GM13977 (cell line): ENCODE data around the gene MGA.

Source experiments
- DNase-seq: peaks from one replicate; pipeline ENCODE4 v3.0.0; 2012; ENCODE audit warnings: low spot score
- in situ Hi-C: fragments of 300-500 bp; cut with MboI; formaldehyde crosslinking; loops from one replicate; pipeline ENCODE4 v1.12.0; 2022; ENCODE audit warnings: low sequenced_read_pairs, low pct_unique_long_range_greater_than_20kb, mixed read lengths, inconsistent platforms; ENCODE audit not compliant: unreplicated experiment
- TF ChIP-seq, protein P1 (sequence below): IDR thresholded peaks from 2 replicates; pipeline ENCODE4 v1.5.1; 2012; ENCODE audit warnings: mild to moderate bottlenecking, control low read depth; ENCODE audit not compliant: insufficient read depth; ENCODE audit errors: extremely low read depth, missing control alignments

The MGA gene

DNA sequence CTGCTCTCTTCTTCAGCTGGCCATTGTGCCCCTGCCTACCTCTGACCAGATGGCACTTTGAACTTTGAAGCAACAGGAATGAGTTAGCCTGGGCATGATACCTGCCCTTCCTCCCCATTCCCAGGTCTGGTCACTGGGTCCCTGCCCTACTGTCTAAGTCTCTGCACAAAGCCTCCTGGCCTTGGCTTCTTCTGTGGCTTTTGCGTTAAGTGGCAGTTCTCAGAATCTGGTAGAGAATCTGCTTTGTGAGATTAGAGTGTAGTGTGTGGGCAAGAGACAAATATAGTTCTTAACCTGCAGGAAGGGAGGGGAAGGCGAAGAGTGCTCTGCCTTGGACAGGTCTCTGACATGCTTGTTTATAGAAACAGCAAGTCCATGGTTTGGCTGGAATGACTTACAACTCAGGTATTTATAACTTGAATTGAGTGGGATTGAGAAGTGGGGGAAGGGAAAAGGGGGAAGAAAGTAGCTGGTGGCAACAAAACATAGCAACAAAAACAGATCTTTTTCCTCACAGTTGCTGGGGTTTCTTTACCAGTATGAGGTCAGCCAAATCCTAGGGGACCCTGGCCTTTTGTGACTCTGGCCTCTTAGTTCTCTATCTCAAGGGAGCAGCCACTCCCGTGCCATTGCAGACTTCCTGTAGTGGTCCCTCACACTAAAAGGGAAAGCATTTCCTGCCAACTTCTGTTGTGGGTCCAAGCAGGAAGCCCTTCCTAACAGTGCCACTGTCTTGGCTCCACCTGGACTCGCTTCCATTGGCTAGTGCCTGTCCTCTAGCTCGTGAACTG lies 130.7 kb downstream of the MGA start:
- in situ Hi-C loops = no loop called here
- DNase-seq = no peak
- TF ChIP-seq, protein P1, sequence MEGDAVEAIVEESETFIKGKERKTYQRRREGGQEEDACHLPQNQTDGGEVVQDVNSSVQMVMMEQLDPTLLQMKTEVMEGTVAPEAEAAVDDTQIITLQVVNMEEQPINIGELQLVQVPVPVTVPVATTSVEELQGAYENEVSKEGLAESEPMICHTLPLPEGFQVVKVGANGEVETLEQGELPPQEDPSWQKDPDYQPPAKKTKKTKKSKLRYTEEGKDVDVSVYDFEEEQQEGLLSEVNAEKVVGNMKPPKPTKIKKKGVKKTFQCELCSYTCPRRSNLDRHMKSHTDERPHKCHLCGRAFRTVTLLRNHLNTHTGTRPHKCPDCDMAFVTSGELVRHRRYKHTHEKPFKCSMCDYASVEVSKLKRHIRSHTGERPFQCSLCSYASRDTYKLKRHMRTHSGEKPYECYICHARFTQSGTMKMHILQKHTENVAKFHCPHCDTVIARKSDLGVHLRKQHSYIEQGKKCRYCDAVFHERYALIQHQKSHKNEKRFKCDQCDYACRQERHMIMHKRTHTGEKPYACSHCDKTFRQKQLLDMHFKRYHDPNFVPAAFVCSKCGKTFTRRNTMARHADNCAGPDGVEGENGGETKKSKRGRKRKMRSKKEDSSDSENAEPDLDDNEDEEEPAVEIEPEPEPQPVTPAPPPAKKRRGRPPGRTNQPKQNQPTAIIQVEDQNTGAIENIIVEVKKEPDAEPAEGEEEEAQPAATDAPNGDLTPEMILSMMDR = no peak

DNA sequence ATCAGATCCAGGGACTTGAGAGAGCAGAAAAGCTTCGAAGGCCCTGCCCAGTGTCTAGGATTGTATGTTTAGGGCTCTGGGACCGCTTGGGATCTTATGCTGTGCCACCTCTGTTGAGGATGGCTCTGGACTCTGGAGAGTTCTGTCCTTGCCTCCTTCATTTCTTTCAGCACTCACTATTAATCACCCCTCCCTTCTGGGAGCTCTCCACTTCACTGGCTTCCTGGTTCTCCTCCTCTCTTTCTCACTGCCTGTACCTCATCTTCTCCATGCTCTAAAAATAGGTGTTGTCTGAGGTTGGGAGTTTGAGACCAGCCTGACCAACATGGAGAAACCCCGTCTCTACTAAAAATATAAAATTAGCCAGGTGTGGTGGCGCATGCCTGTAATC lies 131.3 kb downstream of the MGA start:
- no peak for DNase-seq
- in situ Hi-C loops = no loop called here
- TF ChIP-seq, protein P1 = no peak

DNA sequence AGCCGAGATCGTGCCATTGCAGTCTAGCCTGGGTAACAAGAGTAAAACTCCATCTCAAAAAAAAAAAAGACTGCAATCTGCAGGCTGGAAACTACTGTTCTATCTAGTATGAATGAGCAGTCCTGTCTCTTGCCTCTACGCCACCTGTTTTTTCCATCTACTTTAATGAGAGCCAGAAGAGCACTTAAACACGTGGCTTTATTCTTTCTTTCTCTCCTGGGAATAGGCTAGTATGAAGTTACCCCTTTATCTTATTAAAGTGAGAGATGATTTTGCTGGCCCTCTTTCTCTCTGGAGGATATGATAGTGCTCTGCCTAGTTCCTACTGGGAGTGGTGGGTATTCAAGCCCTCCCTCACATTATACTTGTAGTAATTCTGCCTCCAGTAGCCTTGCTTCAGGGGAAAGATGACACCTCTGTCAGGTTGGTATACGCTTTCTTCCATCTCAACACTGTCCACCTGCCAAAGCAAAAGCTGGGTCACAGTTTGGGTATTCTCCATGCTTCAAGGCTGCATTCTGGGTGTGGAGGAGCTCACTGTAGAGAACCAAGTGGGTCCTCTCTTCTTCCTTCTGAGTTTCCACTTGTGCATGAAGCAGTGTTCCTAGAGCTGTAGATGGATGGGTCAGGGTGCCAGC lies 131.9 kb downstream of the MGA start:
- no peak for DNase-seq
- in situ Hi-C loops = no loop called here
- TF ChIP-seq, protein P1 = no peak

DNA sequence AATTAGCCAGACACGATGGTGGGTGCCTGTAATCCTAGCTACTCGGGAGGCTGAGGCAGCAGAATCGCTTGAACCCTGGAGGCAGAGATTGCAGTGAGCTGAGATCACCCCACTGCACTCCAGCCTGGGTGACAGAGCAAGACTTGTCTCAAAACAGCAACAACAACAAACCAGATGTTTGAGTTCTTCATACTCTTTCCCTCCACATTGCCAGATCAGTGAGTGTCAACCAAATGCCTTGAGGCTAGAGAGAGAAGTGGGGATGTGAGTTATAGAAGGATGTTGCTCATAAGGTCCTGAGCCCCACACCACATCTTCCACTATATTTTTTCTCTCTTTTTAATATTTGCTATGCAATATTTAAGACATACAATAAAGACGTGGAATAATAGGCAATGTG lies 133.9 kb downstream of the MGA start:
- in situ Hi-C loops = no loop called here
- TF ChIP-seq, protein P1 = no peak
- DNase-seq = no peak

DNA sequence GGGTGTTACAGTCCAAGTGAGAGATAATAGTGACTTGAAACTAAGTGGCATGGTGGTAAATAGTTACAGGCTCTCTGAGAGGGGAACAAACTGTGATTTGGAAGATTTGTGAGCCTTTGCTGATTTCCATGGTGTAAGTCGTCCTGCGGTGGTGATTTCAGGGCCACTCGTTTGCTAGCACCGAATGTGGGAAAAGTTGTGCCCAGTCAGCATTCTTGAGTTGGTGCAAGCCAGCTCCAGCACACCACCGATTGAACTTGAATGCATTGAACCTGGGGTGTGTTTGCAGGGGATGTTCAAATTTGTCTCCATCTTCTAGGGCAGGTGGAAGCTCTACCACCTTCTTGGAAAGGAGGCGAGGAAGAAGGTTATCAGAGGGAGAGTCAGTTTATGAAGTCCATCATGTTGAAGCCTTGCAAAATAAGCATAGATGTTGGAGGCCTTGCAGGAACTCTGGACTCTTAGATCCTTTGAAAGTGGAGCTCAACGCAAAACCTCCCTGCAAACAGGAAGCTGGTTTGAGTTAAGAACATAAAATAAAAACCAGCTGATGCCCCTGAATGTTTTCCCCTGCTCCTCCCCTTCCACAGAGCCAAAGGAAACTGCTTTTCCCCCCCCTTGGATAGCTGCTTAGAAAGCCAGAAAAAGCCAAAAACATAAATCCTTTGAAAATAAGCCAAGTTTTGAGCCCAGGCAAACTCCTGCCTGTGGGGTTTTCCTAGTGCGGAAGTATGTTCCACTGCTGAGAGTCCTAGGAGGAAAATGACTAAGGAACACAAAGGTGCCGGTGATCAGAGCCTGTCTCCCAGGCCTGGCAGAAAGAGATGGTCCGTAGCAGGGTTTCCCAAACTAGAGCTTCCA lies 136.0 kb downstream of the MGA start:
- TF ChIP-seq, protein P1 = no peak
- DNase-seq = no peak
- in situ Hi-C loops = no loop called here

DNA sequence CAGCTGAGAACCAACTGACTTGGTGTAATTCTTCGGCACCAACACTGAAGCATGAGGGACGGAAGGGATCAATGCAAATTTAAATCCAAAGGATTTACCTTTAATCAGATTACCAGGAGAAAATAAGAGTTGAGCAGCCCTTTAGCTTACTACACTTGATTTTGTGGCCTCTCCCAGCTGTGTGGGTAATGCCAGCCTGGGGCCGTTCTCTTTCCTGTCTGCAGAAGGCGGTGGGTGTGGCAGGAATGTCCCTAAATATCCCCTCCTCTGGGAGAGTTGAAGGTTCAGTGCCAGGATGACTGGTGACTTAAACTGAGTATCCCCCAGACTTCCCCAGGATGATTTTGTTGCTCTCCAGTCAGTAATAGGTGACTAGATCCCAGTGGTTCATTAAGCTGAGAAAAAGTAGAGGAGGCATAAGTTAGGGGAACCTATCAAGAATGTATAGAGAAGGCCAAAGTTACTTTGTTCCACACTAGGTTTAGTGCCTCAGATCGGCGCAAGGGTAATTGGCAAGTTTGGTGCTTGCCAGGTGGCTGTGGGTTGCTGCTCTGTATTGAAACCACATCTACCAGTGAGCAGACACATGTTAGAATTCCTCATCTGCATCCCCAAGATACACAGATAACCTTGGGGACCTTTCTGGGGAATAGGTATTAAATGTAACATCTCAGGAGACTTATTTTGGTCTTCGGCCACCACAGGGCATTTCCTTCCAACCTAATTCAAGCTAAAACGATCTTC lies 137.2 kb downstream of the MGA start:
- DNase-seq = no peak
- TF ChIP-seq, protein P1 = no peak
- in situ Hi-C loops = no loop called here
